A673 (cell line): ENCODE results near the gene REXO1.

Experiments
- EZH2 ChIP-seq: fragments of 200-600 bp; sonication (generic); IDR thresholded peaks from 2 replicates; pipeline ENCODE4 v1.6.1; 2017; ENCODE audit warnings: borderline replicate concordance, low read depth, mild to moderate bottlenecking, mixed read lengths, antibody characterized with exemption, low read length; ENCODE audit not compliant: poor library complexity, severe bottlenecking
- TF ChIP-seq, protein P1 (sequence below): fragments of 300-800, 200-600 bp; sonication (generic); conservative IDR thresholded peaks from 2 replicates; pipeline ENCODE4 v1.5.1; 2017; ENCODE audit warnings: low read depth, mild to moderate bottlenecking, antibody characterized with exemption, low read length, moderate library complexity, mixed read lengths

DNA sequence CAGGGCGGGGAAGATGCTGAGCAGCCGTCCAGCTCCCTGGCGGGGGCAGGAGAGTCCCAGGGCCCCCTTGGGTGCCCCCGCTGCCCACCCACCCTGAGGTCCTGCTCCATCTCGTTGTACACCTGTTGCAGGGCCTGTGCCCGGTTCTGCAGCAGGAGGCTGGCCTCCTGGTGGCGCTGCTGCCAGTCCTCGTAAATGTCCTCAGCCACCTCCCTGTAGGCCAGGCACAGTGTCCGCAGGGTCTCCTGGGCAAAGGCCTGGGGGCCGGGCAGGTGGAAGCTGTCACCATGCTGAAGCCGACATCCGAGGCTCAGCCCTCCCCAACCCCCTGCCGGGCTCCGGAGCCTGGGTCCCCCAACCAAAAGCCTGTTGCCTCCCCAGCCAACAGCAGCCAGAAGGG, 56.4 kb downstream of the REXO1 start:
- no peak for TF ChIP-seq EZH2
- TF ChIP-seq, protein P1, sequence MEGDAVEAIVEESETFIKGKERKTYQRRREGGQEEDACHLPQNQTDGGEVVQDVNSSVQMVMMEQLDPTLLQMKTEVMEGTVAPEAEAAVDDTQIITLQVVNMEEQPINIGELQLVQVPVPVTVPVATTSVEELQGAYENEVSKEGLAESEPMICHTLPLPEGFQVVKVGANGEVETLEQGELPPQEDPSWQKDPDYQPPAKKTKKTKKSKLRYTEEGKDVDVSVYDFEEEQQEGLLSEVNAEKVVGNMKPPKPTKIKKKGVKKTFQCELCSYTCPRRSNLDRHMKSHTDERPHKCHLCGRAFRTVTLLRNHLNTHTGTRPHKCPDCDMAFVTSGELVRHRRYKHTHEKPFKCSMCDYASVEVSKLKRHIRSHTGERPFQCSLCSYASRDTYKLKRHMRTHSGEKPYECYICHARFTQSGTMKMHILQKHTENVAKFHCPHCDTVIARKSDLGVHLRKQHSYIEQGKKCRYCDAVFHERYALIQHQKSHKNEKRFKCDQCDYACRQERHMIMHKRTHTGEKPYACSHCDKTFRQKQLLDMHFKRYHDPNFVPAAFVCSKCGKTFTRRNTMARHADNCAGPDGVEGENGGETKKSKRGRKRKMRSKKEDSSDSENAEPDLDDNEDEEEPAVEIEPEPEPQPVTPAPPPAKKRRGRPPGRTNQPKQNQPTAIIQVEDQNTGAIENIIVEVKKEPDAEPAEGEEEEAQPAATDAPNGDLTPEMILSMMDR = no peak
